WERI-Rb-1 (cell line): ENCODE results near the gene DOCK11.

Experiments used
- DNase-seq: peaks from one replicate; pipeline ENCODE4 v3.0.0-alpha.2; 2020
- H3K27ac ChIP-seq: fragments of 250-450 bp; sonication (Bioruptor Pico); 2 replicates; pipeline ENCODE4 v1.5.1; 2020; ENCODE audit warnings: mild to moderate bottlenecking, moderate library complexity
- H3K27me3 ChIP-seq: fragments of 250-450 bp; sonication (Bioruptor Pico); 2 replicates; pipeline ENCODE4 v1.5.1; 2021; ENCODE audit warnings: mild to moderate bottlenecking, low read depth, moderate library complexity; ENCODE audit not compliant: insufficient read depth, severe bottlenecking
- H3K36me3 ChIP-seq: fragments of 250-450 bp; sonication (Bioruptor Pico); 2 replicates; pipeline ENCODE4 v1.5.1; 2020; ENCODE audit warnings: mild to moderate bottlenecking, moderate library complexity
- H3K4me3 ChIP-seq: 2 replicates; pipeline ENCODE4 v1.5.1; 2011; ENCODE audit warnings: low read depth, mild to moderate bottlenecking, control low read depth, low read length
- H3K9me3 ChIP-seq: fragments of 250-450 bp; sonication (Bioruptor Pico); 2 replicates; pipeline ENCODE4 v1.5.1; 2021; ENCODE audit warnings: mild to moderate bottlenecking, moderate library complexity; ENCODE audit not compliant: severe bottlenecking
- CTCF ChIP-seq: IDR thresholded peaks from 2 replicates; pipeline ENCODE4 v1.5.1; 2011; ENCODE audit warnings: low read depth, mild to moderate bottlenecking, control low read depth, inconsistent platforms, low read length

The DOCK11 gene

DNA sequence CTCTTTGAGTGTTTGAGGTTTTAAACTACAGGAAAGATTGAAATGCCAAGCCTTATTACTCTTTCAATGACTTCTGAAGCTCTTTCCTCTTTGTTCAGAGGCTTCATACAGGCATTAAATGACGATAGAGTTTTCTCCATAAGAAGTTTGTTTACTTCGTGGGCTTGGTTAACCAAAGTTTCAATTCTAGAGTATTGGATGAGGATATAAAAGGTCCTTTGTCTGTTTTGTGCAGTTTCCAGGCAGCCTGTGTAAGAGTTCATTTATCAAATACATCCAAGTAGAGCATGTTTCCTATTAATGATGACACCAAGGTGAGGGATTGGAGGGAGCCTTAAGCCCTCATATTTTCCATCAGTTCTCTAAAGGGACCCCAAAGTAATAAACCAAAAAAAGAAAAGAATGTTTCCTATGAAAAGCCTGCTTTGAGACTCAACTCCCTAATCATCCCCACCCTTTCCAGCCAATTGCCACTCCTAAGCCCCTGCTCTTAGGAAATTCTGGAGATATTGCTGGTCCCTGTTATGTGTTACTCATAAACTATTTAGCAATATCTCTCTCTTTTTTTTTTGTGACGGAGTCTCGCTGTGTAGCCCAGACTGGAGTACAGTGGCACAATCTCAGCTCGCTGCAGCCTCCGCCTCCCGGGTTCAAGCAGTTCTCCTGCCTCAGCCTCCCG is 125.6 kb downstream of the DOCK11 start:
- no peaks in the 10 kb centered on the region for H3K36me3 ChIP-seq
- TF ChIP-seq CTCF, result no peak
- no peak overlapping the region for H3K27ac ChIP-seq

DNA sequence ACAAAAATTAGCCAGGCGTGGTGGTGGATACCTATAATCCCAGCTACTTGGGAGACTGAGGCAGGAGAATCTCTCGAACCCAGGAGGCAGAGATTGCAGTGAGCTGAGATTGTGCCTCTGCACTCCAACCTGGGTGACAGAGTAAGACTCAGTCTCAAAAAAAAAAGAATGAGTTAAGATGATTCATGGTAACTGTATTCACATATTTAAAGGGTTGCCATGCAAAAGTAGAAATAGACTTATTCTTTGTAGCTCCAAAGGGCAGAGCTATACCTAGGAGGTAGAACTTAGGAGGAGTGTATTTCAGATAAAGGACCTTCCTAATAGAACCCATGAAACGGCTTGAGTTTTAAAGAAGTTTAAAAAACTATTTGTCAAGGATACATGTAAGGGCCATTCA is 127.4 kb downstream of the DOCK11 start:
- H3K36me3 ChIP-seq, result no peaks in the 10 kb centered on the region

More for the DNA sequence above, 125.6 kb downstream of the DOCK11 start:
- no peak for DNase-seq
- no peak overlapping the region for H3K4me3 ChIP-seq
- no peaks in the 10 kb centered on the region for H3K9me3 ChIP-seq
- H3K27me3 ChIP-seq, result peaks cover 29% of the 10 kb centered on the region

GRCh38 chrX:118626346-118626745 is 130.7 kb downstream of the DOCK11 start:
- H3K36me3 ChIP-seq, result no peaks in the 10 kb centered on the region
- no peak for TF ChIP-seq CTCF
- DNase-seq, result no peak

More for the DNA sequence above, 127.4 kb downstream of the DOCK11 start:
- Histone ChIP-seq H3K27me3 (peaks cover 36% of the 10 kb centered on the region), H3K27ac (no peak overlapping the region), H3K9me3 (no peaks in the 10 kb centered on the region), H3K4me3 (no peak overlapping the region)
- no peak for DNase-seq
- no peak for TF ChIP-seq CTCF

DNA sequence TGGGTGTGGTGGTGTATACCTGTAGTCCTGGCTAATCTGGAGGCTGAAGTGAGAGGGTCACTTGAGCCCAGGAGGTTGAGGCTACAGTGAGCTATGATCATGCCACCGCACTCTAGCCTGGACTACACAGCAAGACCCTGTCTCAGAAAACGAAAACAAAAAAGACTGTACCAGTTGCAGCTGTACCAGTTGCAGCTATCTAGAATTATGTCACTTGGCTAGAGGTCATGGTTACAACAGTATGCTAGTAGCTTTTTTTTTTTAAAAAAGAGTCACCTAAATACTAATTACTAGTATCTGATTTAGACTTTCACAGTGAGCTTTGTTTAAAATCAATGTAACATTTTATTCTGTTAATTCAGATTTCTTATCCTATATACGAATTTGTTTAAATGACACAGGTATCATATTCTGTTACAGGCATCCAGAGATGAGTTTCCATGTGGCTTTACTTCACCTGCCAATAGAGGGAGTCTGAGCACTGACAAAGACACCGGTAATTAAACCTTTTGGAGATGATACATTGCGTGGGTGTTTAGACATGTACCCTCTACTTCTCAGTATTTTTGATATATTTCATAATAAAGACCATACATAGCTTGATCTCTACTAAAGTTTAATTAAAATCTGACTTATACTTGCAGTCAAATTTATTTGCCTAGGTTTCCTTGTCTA is 131.6 kb downstream of the DOCK11 start:
- Histone ChIP-seq H3K9me3 (no peaks in the 10 kb centered on the region), H3K36me3 (no peaks in the 10 kb centered on the region), H3K27me3 (peaks cover 38% of the 10 kb centered on the region), H3K27ac (no peak overlapping the region), H3K4me3 (no peak overlapping the region)
- no peak for DNase-seq
- peak; percentile 31; the same call in 1 of the 2 replicates for TF ChIP-seq CTCF

More at GRCh38 chrX:118626346-118626745, 130.7 kb downstream of the DOCK11 start:
- no peak overlapping the region for H3K4me3 ChIP-seq
- H3K27ac ChIP-seq, result no peak overlapping the region
- H3K27me3 ChIP-seq, result peaks cover 37% of the 10 kb centered on the region
- no peaks in the 10 kb centered on the region for H3K9me3 ChIP-seq

DNA sequence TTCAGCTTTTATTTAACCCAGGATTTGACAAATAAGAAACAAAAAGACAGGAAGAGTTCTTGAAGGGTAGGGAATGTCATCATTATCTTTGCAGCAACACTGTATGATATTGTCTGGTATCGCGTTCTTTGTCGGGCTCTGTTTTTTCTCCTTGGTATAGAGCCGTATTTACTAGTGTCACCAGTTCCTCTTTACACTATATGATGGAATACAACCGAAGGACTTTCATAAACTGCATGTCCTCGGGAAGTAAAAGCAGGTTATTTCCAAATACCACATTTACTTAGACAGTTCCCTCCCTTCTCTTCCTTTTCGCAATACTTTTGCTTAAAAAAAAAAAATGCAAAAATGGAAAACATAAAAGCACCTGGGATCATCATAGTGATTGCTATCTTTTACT is 135.2 kb downstream of the DOCK11 start:
- Histone ChIP-seq H3K27me3 (peaks cover 24% of the 10 kb centered on the region), H3K27ac (no peak overlapping the region), H3K36me3 (no peaks in the 10 kb centered on the region), H3K4me3 (no peak overlapping the region), H3K9me3 (no peaks in the 10 kb centered on the region)
- DNase-seq, result no peak
- no peak for TF ChIP-seq CTCF

- Histone ChIP-seq H3K9me3 (no peaks in the 10 kb centered on the region), H3K4me3 (no peak overlapping the region), H3K36me3 (no peaks in the 10 kb centered on the region), H3K27ac (no peak overlapping the region), H3K27me3 (peaks cover 22% of the 10 kb centered on the region)
- no peak for TF ChIP-seq CTCF
- no peak for DNase-seq
These were observed 136.0 kb downstream of the DOCK11 start for GRCh38 chrX:118631586-118631985.
